WERI-Rb-1 (cell line): ENCODE measurements around the gene TCF3.

ENCODE experiments used
- DNase-seq: peaks from one replicate; pipeline ENCODE4 v3.0.0-alpha.2; 2020
- H3K27ac ChIP-seq: fragments of 250-450 bp; sonication (Bioruptor Pico); 2 replicates; pipeline ENCODE4 v1.5.1; 2020; ENCODE audit warnings: mild to moderate bottlenecking, moderate library complexity
- H3K27me3 ChIP-seq: fragments of 250-450 bp; sonication (Bioruptor Pico); 2 replicates; pipeline ENCODE4 v1.5.1; 2021; ENCODE audit warnings: mild to moderate bottlenecking, low read depth, moderate library complexity; ENCODE audit not compliant: insufficient read depth, severe bottlenecking
- H3K36me3 ChIP-seq: fragments of 250-450 bp; sonication (Bioruptor Pico); 2 replicates; pipeline ENCODE4 v1.5.1; 2020; ENCODE audit warnings: mild to moderate bottlenecking, moderate library complexity
- H3K4me3 ChIP-seq: 2 replicates; pipeline ENCODE4 v1.5.1; 2011; ENCODE audit warnings: low read depth, mild to moderate bottlenecking, control low read depth, low read length
- H3K9me3 ChIP-seq: fragments of 250-450 bp; sonication (Bioruptor Pico); 2 replicates; pipeline ENCODE4 v1.5.1; 2021; ENCODE audit warnings: mild to moderate bottlenecking, moderate library complexity; ENCODE audit not compliant: severe bottlenecking
- CTCF ChIP-seq: IDR thresholded peaks from 2 replicates; pipeline ENCODE4 v1.5.1; 2011; ENCODE audit warnings: low read depth, mild to moderate bottlenecking, control low read depth, inconsistent platforms, low read length

Gene TCF3

GRCh38 chr19:1613146-1613545 lies 39.3 kb downstream of the TCF3 start:
- Histone ChIP-seq H3K27ac (no peak overlapping the region), H3K27me3 (no peaks in the 10 kb centered on the region), H3K9me3 (no peaks in the 10 kb centered on the region), H3K36me3 (peaks cover 81% of the 10 kb centered on the region), H3K4me3 (no peak overlapping the region)
- no peak for DNase-seq
- TF ChIP-seq CTCF = no peak

GRCh38 chr19:1612114-1613086 lies 40.0 kb downstream of the TCF3 start:
- Histone ChIP-seq H3K27ac (no peak overlapping the region), H3K4me3 (no peak overlapping the region), H3K36me3 (peaks cover 74% of the 10 kb centered on the region), H3K27me3 (no peaks in the 10 kb centered on the region), H3K9me3 (no peaks in the 10 kb centered on the region)
- TF ChIP-seq CTCF = no peak
- no peak for DNase-seq

GRCh38 chr19:1611353-1611752 lies 41.1 kb downstream of the TCF3 start:
- Histone ChIP-seq H3K4me3 (no peak overlapping the region), H3K27me3 (no peaks in the 10 kb centered on the region), H3K27ac (no peak overlapping the region), H3K36me3 (peaks cover 63% of the 10 kb centered on the region), H3K9me3 (no peaks in the 10 kb centered on the region)
- no peak for DNase-seq
- TF ChIP-seq CTCF = no peak

DNA sequence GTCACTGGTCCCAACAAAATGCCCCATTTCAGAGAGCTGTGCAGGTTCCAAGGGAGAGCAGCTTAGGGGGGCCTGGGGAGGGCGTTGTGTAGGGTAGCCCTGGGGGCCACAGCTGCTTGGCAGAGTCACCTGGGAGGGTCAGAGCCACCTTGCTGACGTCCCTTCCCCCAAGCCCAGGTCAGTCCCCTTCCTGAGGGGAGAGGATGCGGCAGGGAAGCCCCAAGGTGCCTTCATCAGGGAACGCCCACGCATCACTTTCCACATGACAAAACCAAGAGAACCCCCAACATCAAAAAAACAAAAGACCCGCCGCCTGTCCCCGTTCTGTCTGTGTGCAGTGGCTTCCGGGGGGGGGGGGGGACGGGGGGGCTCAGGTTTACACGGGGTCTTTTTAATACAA lies 41.8 kb downstream of the TCF3 start:
- no peak for DNase-seq
- no peak for TF ChIP-seq CTCF
- Histone ChIP-seq H3K27ac (no peak overlapping the region), H3K9me3 (no peaks in the 10 kb centered on the region), H3K4me3 (no peak overlapping the region), H3K36me3 (peaks cover 55% of the 10 kb centered on the region), H3K27me3 (no peaks in the 10 kb centered on the region)

DNA sequence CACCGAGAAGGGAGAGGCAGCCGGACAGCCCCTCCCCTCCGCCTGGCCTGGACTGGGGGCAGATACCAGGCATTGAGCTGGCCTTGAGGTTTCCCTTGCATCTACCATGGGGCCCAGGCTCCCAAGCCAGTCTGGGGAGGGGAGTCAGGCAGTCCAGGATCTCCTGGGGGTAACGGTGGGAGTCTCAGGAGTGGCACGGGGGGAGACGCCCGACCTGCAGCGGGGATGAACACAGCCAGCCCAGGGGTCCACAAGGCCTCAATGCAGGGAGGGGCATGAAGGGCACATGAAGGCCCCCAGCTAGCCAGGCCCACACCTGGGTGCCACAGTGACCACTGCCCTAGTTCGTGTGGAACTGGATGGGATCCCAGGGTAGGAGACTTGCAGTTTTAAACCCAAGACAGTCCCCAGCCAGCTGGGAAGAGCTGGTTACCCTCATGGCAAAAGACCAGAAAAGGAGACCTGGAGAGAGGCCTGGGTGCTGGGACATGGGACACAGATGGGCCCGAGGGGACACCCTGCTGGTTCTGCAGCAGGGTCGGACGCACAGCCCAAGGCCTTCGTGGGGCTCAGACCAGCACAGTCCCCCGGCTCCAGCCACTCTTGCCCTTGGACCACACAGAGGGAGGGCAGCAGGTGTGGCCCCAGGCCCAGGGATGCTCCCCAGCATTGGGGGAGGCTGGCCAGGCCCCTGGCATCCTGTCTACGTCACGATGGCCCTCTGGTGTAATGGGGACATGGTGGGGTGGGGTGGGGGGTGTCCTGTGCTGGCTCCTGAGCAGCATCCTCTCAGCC lies 42.5 kb downstream of the TCF3 start:
- Histone ChIP-seq H3K4me3 (no peak overlapping the region), H3K9me3 (no peaks in the 10 kb centered on the region), H3K27ac (no peak overlapping the region), H3K36me3 (peaks cover 48% of the 10 kb centered on the region), H3K27me3 (no peaks in the 10 kb centered on the region)
- TF ChIP-seq CTCF = no peak
- no peak for DNase-seq
